GM23338 (cell line): Measurements from ENCODE around the gene RAB3B. TPM values are rescaled to one million over a fixed set of nuclear protein-coding genes. Genes with fewer than 3 reads are reported as not detected.

Experiments used
- ATAC-seq: fragments of 200-7000 bp; cut with Tn5 transposase; 3 replicates; pipeline ENCODE4 v1.9.1; 2020
- DNase-seq: peaks from one replicate; pipeline ENCODE4 v3.0.0-alpha.2; 2015; ENCODE audit warnings: low spot score
- H2AFZ ChIP-seq: fragments of 200-600 bp; sonication (generic); 2 replicates; pipeline ENCODE4 v1.8.0; 2016; ENCODE audit warnings: antibody characterized with exemption, mild to moderate bottlenecking, moderate library complexity
- H3F3A ChIP-seq: fragments of 200-600 bp; sonication (generic); replicated peaks from 2 replicates; pipeline ENCODE4 v1.8.0; 2017; ENCODE audit warnings: antibody characterized with exemption, mixed run types, low read depth
- H3K27ac ChIP-seq: fragments of 200-600 bp; sonication (generic); 2 replicates; pipeline ENCODE4 v1.6.1; 2016; ENCODE audit warnings: low read depth
- H3K27me3 ChIP-seq: fragments of 200-600 bp; sonication (generic); 2 replicates; pipeline ENCODE4 v1.8.0; 2016; ENCODE audit warnings: mild to moderate bottlenecking, mixed run types, moderate library complexity; ENCODE audit not compliant: insufficient read depth
- H3K36me3 ChIP-seq: fragments of 200-600 bp; sonication (generic); 2 replicates; pipeline ENCODE4 v1.8.0; 2016; ENCODE audit warnings: mild to moderate bottlenecking; ENCODE audit not compliant: insufficient read depth
- H3K4me1 ChIP-seq: fragments of 200-600 bp; sonication (generic); 2 replicates; pipeline ENCODE4 v1.8.0; 2016; ENCODE audit warnings: mild to moderate bottlenecking, moderate library complexity; ENCODE audit not compliant: insufficient read depth
- H3K4me2 ChIP-seq: fragments of 200-600 bp; sonication (generic); 2 replicates; pipeline ENCODE4 v1.7.1; 2017; ENCODE audit warnings: mixed run types
- H3K4me3 ChIP-seq: fragments of 200-600 bp; sonication (generic); 2 replicates; pipeline ENCODE4 v1.6.1; 2016; ENCODE audit warnings: mixed run types
- H3K79me2 ChIP-seq: fragments of 200-600 bp; sonication (generic); replicated peaks from 2 replicates; pipeline ENCODE4 v1.8.0; 2017; ENCODE audit warnings: mild to moderate bottlenecking; ENCODE audit not compliant: insufficient read depth
- H3K9me2 ChIP-seq: fragments of 200-600 bp; sonication (generic); 2 replicates; pipeline ENCODE4 v1.8.0; 2017; ENCODE audit not compliant: insufficient read depth
- H4K20me1 ChIP-seq: fragments of 200-600 bp; sonication (generic); replicated peaks from 2 replicates; pipeline ENCODE4 v1.8.0; 2017; ENCODE audit warnings: mild to moderate bottlenecking; ENCODE audit not compliant: insufficient read depth
- H3K27ac Mint-ChIP-seq: 2 replicates; pipeline ENCODE4 v1.8.0; 2020; ENCODE audit warnings: inconsistent platforms, mild to moderate bottlenecking, moderate library complexity, mixed read lengths
- H3K27me3 Mint-ChIP-seq: 3 replicates; pipeline ENCODE4 v1.8.0; 2022; ENCODE audit warnings: low read depth, mild to moderate bottlenecking, moderate library complexity, mixed read lengths, inconsistent platforms; ENCODE audit not compliant: insufficient read depth, poor library complexity
- H3K36me3 Mint-ChIP-seq: 3 replicates; pipeline ENCODE4 v1.8.0; 2021; ENCODE audit warnings: low read depth, mild to moderate bottlenecking, inconsistent platforms, moderate library complexity, mixed read lengths
- H3K4me1 Mint-ChIP-seq: 3 replicates; pipeline ENCODE4 v1.8.0; 2020; ENCODE audit warnings: mild to moderate bottlenecking, inconsistent platforms, mixed read lengths
- H3K4me3 Mint-ChIP-seq: 3 replicates; pipeline ENCODE4 v1.8.0; 2021; ENCODE audit warnings: moderate library complexity, mild to moderate bottlenecking, inconsistent platforms, mixed read lengths
- H3K9me3 Mint-ChIP-seq: 3 replicates; pipeline ENCODE4 v1.8.0; 2020; ENCODE audit warnings: moderate library complexity, mild to moderate bottlenecking, inconsistent platforms, mixed read lengths
- CREB1 ChIP-seq: fragments of 250-450 bp; sonication (Bioruptor Pico); IDR thresholded peaks from 2 replicates; pipeline ENCODE4 v1.5.0; 2020; ENCODE audit warnings: low read depth, mild to moderate bottlenecking, moderate library complexity
- CTCF ChIP-seq, 2 experiments: fragments of 200-600 bp in 1 of 2; sonication (generic) in 1 of 2; conservative IDR thresholded peaks; 2 replicates each; pipeline versions ENCODE4 v1.5.1 to v1.6.1; 2016 to 2017; ENCODE audit warnings: antibody characterized with exemption in 2 of 2, low read depth in 2 of 2, mild to moderate bottlenecking in 2 of 2, moderate library complexity in 1 of 2
- EZH2 ChIP-seq: fragments of 200-600 bp; sonication (generic); IDR thresholded peaks from one replicate; pipeline ENCODE4 v1.8.0; 2017; ENCODE audit warnings: antibody characterized with exemption, mild to moderate bottlenecking, low read depth; ENCODE audit not compliant: unreplicated experiment
- EZH2phosphoT487 ChIP-seq: fragments of 200-600 bp; sonication (generic); IDR thresholded peaks from one replicate; pipeline ENCODE4 v1.8.1; 2018; ENCODE audit warnings: antibody characterized with exemption; ENCODE audit not compliant: unreplicated experiment
- JUNB ChIP-seq: IDR thresholded peaks from one replicate; pipeline ENCODE4 v1.6.1; 2016; ENCODE audit warnings: antibody characterized with exemption; ENCODE audit not compliant: unreplicated experiment
- NANOG ChIP-seq: IDR thresholded peaks from 2 replicates; pipeline ENCODE4 v1.6.1; 2016; ENCODE audit warnings: antibody characterized with exemption, borderline replicate concordance
- POLR2AphosphoS5 ChIP-seq: IDR thresholded peaks from 2 replicates; pipeline ENCODE4 v1.6.1; 2016; ENCODE audit warnings: antibody characterized with exemption, low read depth
- STAT1 ChIP-seq: IDR thresholded peaks from one replicate; pipeline ENCODE4 v1.6.1; 2016; ENCODE audit warnings: antibody characterized with exemption; ENCODE audit not compliant: unreplicated experiment
- ZNF114 ChIP-seq: fragments of 250-450 bp; sonication (Bioruptor Pico); IDR thresholded peaks from 2 replicates; pipeline ENCODE4 v1.5.0; 2020; ENCODE audit warnings: mild to moderate bottlenecking, moderate library complexity
- ZNF331 ChIP-seq: fragments of 250-450 bp; sonication (Bioruptor Pico); IDR thresholded peaks from 2 replicates; pipeline ENCODE4 v1.5.0; 2020; ENCODE audit warnings: low read depth, mild to moderate bottlenecking, moderate library complexity
- polyA plus RNA-seq: library from polyadenylated mRNA; unstranded; fragments of >200 nt; fragmentation: Nextera tagmentation; extraction: Ambion mirVana; gene quantifications from 2 replicates; pipeline ENCODE4 v1.2.1, GENCODE V29; 2016
- total RNA-seq: library from RNA; depleted of rRNA; stranded (reverse); fragments of >200 nt; shearing (Covaris generic); gene quantifications from 2 replicates; pipeline ENCODE4 v1.2.3, GENCODE V29; 2014
- TF ChIP-seq, protein P1 (sequence below): IDR thresholded peaks from one replicate; pipeline ENCODE4 v1.6.1; 2018; ENCODE audit warnings: antibody characterized with exemption; ENCODE audit not compliant: unreplicated experiment

Gene RAB3B
- total and polyA plus RNA-seq, 2 experiments from 2014 or later, result 18.3 to 37.9 TPM

DNA sequence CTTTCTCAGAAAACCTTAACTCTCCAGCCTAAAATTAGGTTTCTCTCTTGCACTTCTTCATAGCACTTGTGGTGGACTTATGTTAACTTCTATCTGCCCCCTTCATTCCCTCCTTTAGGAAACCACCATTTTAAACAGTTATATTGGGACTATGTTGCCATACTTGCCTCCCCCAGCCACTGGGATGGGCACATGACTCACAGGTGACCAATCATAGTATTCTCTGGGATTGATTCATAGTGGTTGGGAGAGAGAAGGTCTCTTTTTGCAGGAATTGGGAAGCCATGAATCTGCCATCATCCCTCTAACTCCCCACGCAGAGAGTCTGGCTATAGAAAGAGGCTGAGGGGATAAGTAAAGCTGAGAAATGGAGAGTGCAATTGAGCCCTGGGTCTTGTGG is 61.6 kb downstream of the RAB3B start:
- peaks cover 11% of the 10 kb centered on the region for H3K36me3 Mint-ChIP-seq
- no peaks in the 10 kb centered on the region for H3K79me2 ChIP-seq

More for the DNA sequence above, 61.6 kb downstream of the RAB3B start:
- Histone ChIP-seq H3K4me3 (no peak overlapping the region), H4K20me1 (peaks cover 6% of the 10 kb centered on the region; the same call in 1 of the 2 replicates), H3K27me3 (no peaks in the 10 kb centered on the region), H3K36me3 (peaks cover 8% of the 10 kb centered on the region), H2AFZ (no peak overlapping the region), H3K4me2 (no peak overlapping the region), H3K4me1 (no peaks in the 10 kb centered on the region), H3K27ac (no peak overlapping the region), H3F3A (0 out of 2 replicates have a peak, but pooled peaks cover 3% of the 10 kb centered on the region), H3K9me2 (no peaks in the 10 kb centered on the region)
- TF ChIP-seq ZNF331, result no peak
- TF ChIP-seq JUNB, result no peak
- no peak for TF ChIP-seq NANOG
- TF ChIP-seq POLR2AphosphoS5, result no peak
- no peak for TF ChIP-seq CTCF (conservative IDR thresholded peaks at IDR 0.05; ENCODE audit: low read depth in 2 of 2)
- TF ChIP-seq EZH2phosphoT487, result no peak
- TF ChIP-seq CREB1 (CRISPR knock-in tag), result no peak
- TF ChIP-seq, protein P1, sequence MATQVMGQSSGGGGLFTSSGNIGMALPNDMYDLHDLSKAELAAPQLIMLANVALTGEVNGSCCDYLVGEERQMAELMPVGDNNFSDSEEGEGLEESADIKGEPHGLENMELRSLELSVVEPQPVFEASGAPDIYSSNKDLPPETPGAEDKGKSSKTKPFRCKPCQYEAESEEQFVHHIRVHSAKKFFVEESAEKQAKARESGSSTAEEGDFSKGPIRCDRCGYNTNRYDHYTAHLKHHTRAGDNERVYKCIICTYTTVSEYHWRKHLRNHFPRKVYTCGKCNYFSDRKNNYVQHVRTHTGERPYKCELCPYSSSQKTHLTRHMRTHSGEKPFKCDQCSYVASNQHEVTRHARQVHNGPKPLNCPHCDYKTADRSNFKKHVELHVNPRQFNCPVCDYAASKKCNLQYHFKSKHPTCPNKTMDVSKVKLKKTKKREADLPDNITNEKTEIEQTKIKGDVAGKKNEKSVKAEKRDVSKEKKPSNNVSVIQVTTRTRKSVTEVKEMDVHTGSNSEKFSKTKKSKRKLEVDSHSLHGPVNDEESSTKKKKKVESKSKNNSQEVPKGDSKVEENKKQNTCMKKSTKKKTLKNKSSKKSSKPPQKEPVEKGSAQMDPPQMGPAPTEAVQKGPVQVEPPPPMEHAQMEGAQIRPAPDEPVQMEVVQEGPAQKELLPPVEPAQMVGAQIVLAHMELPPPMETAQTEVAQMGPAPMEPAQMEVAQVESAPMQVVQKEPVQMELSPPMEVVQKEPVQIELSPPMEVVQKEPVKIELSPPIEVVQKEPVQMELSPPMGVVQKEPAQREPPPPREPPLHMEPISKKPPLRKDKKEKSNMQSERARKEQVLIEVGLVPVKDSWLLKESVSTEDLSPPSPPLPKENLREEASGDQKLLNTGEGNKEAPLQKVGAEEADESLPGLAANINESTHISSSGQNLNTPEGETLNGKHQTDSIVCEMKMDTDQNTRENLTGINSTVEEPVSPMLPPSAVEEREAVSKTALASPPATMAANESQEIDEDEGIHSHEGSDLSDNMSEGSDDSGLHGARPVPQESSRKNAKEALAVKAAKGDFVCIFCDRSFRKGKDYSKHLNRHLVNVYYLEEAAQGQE, result no peak
- TF ChIP-seq STAT1, result no peak
- TF ChIP-seq ZNF114 (CRISPR knock-in tag), result no peak
- no peak for TF ChIP-seq EZH2
- DNase-seq (no peak), ATAC-seq (no peak)
- Mint-ChIP-seq H3K4me3 (no peak overlapping the region), H3K27me3 (no peaks in the 10 kb centered on the region), H3K4me1 (peaks cover 4% of the 10 kb centered on the region), H3K27ac (no peak overlapping the region; the same call in 1 of the 2 replicates), H3K9me3 (no peaks in the 10 kb centered on the region)
